Bronchial smooth muscle cell (primary cell): ENCODE measurements around the gene RIOX2. TPM values are rescaled to one million over a fixed set of nuclear protein-coding genes. Genes with fewer than 3 reads are reported as not detected.

Experiments
- total RNA-seq: library from RNA; depleted of rRNA; stranded (reverse); fragments of >200 nt; gene quantifications from 2 replicates; pipeline ENCODE4 v1.2.1, GENCODE V29; 2014

RIOX2 gene
- 26.9 and 27.7 TPM in 2 replicates for total RNA-seq

GRCh38 chr3:97971679-97972567 lies at the start of gene RIOX2:
RIOX2 (minus strand) TSS chr3:97972431; CDS start chr3:97967593, 4,838 bp downstream.

Other genes starting within 250 kb of the RIOX2 start
- 5.2 and 6.8 TPM in 2 replicates for gene ARL6, start 207.7 kb downstream of the RIOX2 start, total RNA-seq
- 27.0 and 28.9 TPM in 2 replicates for gene CRYBG3, start 150.4 kb downstream of the RIOX2 start, total RNA-seq
- gene GABRR3, start 62.9 kb upstream of the RIOX2 start, total RNA-seq, result not detected in 2 replicates
- not detected in 2 replicates for gene OR5AC2, start 114.7 kb upstream of the RIOX2 start, total RNA-seq
- not detected in 2 replicates for gene OR5H1, start 158.3 kb upstream of the RIOX2 start, total RNA-seq
- not detected in 2 replicates for gene OR5H14, start 175.0 kb upstream of the RIOX2 start, total RNA-seq
- not detected in 2 replicates for gene OR5H15, start 194.3 kb upstream of the RIOX2 start, total RNA-seq